ENCODE data around the gene ZBTB6. TPM values are rescaled to one million over a fixed set of nuclear protein-coding genes. Genes with fewer than 3 reads are reported as not detected.

Gene ZBTB6
- total and polyA plus RNA-seq, 2 donors (not counting 1 experiment from before 2014, with no cell fraction given): 8.5 to 16.3 TPM

- H2AFZ ChIP-seq (ENCODE audit: low read length): no peak overlapping the region
- no peak overlapping the region for H3K4me2 ChIP-seq (ENCODE audit: extremely low read depth, insufficient read depth, low read length)
- DNase-seq (ENCODE audit: low read depth in 2 of 2): no peak
- H3K4me1 ChIP-seq (ENCODE audit: control insufficient read depth, extremely low read depth, insufficient read depth, low read length): no peaks in the 10 kb centered on the region
- H3K9ac ChIP-seq (ENCODE audit: insufficient read depth, low read length): no peak overlapping the region
- H3K79me2 ChIP-seq (ENCODE audit: control insufficient read depth, insufficient read depth, low read length): peaks cover 40% of the 10 kb centered on the region
- H3K9me3 ChIP-seq (ENCODE audit: control insufficient read depth, insufficient read depth, low read depth, low read length): no peaks in the 10 kb centered on the region
- H3K36me3 ChIP-seq (ENCODE audit: control insufficient read depth, insufficient read depth, low read length): no peaks in the 10 kb centered on the region
- no peaks in the 10 kb centered on the region for H4K20me1 ChIP-seq (ENCODE audit: control insufficient read depth, extremely low read depth, insufficient read depth, low read length)
- H3K27ac ChIP-seq (ENCODE audit: insufficient read depth, low read length): no peak overlapping the region
- TF ChIP-seq CTCF (conservative IDR thresholded peaks at IDR 0.05 in 1 of 2, IDR thresholded peaks at IDR 0.05 in 1 of 2; ENCODE audit: low read depth in 1 of 2, low read length in 2 of 2) (no peak), EZH2 (IDR thresholded peaks at IDR 0.05; ENCODE audit: low read length, missing control alignments) (no peak)
- H3K27me3 ChIP-seq (ENCODE audit: control insufficient read depth, insufficient read depth, low read length): no peaks in the 10 kb centered on the region
- no peak overlapping the region for H3K4me3 ChIP-seq (replicated peaks in 1 of 4; ENCODE audit: control extremely low read depth in 1 of 4, insufficient read depth in 1 of 4, low read depth in 3 of 4, low read length in 4 of 4)
Observed at GRCh38 chr9:122936883-122937282, 23.8 kb upstream of the ZBTB6 start.

DNA sequence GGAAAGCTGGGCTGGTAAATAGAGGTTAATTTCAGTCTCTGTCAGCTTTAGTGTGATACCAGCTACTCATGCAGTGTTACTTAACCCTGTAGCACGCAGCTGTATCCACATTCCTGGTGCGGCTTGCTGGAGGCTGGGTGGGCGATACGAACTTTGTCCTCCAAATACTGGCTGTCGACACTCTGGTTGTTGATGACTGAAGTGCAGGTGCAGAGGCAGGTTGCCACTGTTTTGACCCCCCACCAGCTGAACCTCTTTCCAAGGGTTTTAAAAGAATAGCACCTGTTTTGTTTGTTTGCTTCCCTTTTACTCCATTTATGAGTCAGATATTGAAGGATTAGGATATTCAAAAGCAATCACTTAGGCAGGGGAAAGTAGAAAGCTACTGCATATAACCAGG lies 23.3 kb upstream of the ZBTB6 start:
- Histone ChIP-seq H3K4me1 (ENCODE audit: control insufficient read depth, extremely low read depth, insufficient read depth, low read length) (no peaks in the 10 kb centered on the region), H3K27ac (ENCODE audit: insufficient read depth, low read length) (no peak overlapping the region), H3K9ac (ENCODE audit: insufficient read depth, low read length) (no peak overlapping the region), H3K27me3 (ENCODE audit: control insufficient read depth, insufficient read depth, low read length) (no peaks in the 10 kb centered on the region), H3K9me3 (ENCODE audit: control insufficient read depth, insufficient read depth, low read depth, low read length) (no peaks in the 10 kb centered on the region), H2AFZ (ENCODE audit: low read length) (no peak overlapping the region), H3K4me2 (ENCODE audit: extremely low read depth, insufficient read depth, low read length) (no peak overlapping the region), H4K20me1 (ENCODE audit: control insufficient read depth, extremely low read depth, insufficient read depth, low read length) (no peaks in the 10 kb centered on the region), H3K36me3 (ENCODE audit: control insufficient read depth, insufficient read depth, low read length) (no peaks in the 10 kb centered on the region), H3K4me3 (replicated peaks in 1 of 4; ENCODE audit: control extremely low read depth in 1 of 4, insufficient read depth in 1 of 4, low read depth in 3 of 4, low read length in 4 of 4) (no peak overlapping the region), H3K79me2 (ENCODE audit: control insufficient read depth, insufficient read depth, low read length) (peaks cover 40% of the 10 kb centered on the region)
- DNase-seq (ENCODE audit: low read depth in 2 of 2): no peak
- TF ChIP-seq CTCF (conservative IDR thresholded peaks at IDR 0.05 in 1 of 2, IDR thresholded peaks at IDR 0.05 in 1 of 2; ENCODE audit: low read depth in 1 of 2, low read length in 2 of 2): no peak
- no peak for TF ChIP-seq EZH2 (IDR thresholded peaks at IDR 0.05; ENCODE audit: low read length, missing control alignments)

GRCh38 chr9:122931226-122932121 lies 18.4 kb upstream of the ZBTB6 start, which contains the start of gene ZBTB26:
ZBTB26 (minus strand) TSS chr9:122931512; CDS start chr9:122919934, 11,578 bp downstream.
- TF ChIP-seq CTCF (conservative IDR thresholded peaks at IDR 0.05 in 1 of 2, IDR thresholded peaks at IDR 0.05 in 1 of 2; ENCODE audit: low read depth in 1 of 2, low read length in 2 of 2) (no peak), EZH2 (IDR thresholded peaks at IDR 0.05; ENCODE audit: low read length, missing control alignments) (no peak)
- no peaks in the 10 kb centered on the region for H3K36me3 ChIP-seq (ENCODE audit: control insufficient read depth, insufficient read depth, low read length)
- peak; percentile 89 to 93 for DNase-seq (ENCODE audit: low read depth in 2 of 2)

More at GRCh38 chr9:122931226-122932121, 18.4 kb upstream of the ZBTB6 start, which contains the start of gene ZBTB26:
- Histone ChIP-seq H3K27me3 (ENCODE audit: control insufficient read depth, insufficient read depth, low read length) (no peaks in the 10 kb centered on the region), H3K9me3 (ENCODE audit: control insufficient read depth, insufficient read depth, low read depth, low read length) (no peaks in the 10 kb centered on the region), H4K20me1 (ENCODE audit: control insufficient read depth, extremely low read depth, insufficient read depth, low read length) (no peaks in the 10 kb centered on the region), H3K27ac (ENCODE audit: insufficient read depth, low read length) (peak within 1 kb of the TSS; percentile 72), H3K4me3 (replicated peaks in 1 of 4; ENCODE audit: control extremely low read depth in 1 of 4, insufficient read depth in 1 of 4, low read depth in 3 of 4, low read length in 4 of 4) (peak within 1 kb of the TSS; percentile 47 to 94 (median 76)), H2AFZ (ENCODE audit: low read length) (peak within 1 kb of the TSS; percentile 66), H3K4me1 (ENCODE audit: control insufficient read depth, extremely low read depth, insufficient read depth, low read length) (peaks cover 4% of the 10 kb centered on the region), H3K4me2 (ENCODE audit: extremely low read depth, insufficient read depth, low read length) (peak within 1 kb of the TSS; percentile 90), H3K9ac (ENCODE audit: insufficient read depth, low read length) (peak within 1 kb of the TSS; percentile 86), H3K79me2 (ENCODE audit: control insufficient read depth, insufficient read depth, low read length) (peaks cover 61% of the 10 kb centered on the region)
